AG09309 (cell line): ENCODE results near the gene RAD51B.

ENCODE experiments used
- DNase-seq: peaks from one replicate; pipeline ENCODE4 v3.0.0-alpha.2; 2010; ENCODE audit warnings: low read depth
- H3K4me3 ChIP-seq: 2 replicates; pipeline ENCODE4 v1.5.1; 2011; ENCODE audit warnings: mild to moderate bottlenecking, low read depth, low read length, moderate library complexity; ENCODE audit not compliant: control insufficient read depth
- TF ChIP-seq, protein P1 (sequence below): IDR thresholded peaks from 2 replicates; pipeline ENCODE4 v1.5.1; 2011; ENCODE audit warnings: mild to moderate bottlenecking, low read depth, low read length, inconsistent platforms; ENCODE audit not compliant: insufficient read depth, control insufficient read depth; ENCODE audit errors: missing control alignments

The RAD51B gene

DNA sequence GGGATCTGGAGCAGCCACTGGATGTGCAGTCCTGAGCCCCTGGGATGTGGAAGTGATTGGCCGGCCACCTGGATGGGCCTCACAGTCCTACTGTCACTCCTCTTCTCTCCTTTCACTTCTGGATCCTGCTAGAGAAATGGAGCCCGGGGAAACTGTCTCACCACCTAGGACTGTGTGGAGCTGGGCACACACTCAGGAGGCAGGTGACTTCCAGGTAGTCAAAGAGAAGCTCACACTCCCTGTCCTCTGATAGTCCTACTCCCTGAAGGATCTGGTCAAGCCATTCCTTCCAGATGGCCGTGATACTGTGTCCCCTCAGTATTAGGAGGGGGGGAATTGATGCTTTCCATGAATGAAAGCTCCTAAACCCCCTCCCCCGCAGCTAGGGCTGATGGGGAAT is 772.2 kb downstream of the RAD51B start:
- TF ChIP-seq, protein P1, sequence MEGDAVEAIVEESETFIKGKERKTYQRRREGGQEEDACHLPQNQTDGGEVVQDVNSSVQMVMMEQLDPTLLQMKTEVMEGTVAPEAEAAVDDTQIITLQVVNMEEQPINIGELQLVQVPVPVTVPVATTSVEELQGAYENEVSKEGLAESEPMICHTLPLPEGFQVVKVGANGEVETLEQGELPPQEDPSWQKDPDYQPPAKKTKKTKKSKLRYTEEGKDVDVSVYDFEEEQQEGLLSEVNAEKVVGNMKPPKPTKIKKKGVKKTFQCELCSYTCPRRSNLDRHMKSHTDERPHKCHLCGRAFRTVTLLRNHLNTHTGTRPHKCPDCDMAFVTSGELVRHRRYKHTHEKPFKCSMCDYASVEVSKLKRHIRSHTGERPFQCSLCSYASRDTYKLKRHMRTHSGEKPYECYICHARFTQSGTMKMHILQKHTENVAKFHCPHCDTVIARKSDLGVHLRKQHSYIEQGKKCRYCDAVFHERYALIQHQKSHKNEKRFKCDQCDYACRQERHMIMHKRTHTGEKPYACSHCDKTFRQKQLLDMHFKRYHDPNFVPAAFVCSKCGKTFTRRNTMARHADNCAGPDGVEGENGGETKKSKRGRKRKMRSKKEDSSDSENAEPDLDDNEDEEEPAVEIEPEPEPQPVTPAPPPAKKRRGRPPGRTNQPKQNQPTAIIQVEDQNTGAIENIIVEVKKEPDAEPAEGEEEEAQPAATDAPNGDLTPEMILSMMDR, result no peak
- no peak for DNase-seq
- H3K4me3 ChIP-seq, result no peak overlapping the region

DNA sequence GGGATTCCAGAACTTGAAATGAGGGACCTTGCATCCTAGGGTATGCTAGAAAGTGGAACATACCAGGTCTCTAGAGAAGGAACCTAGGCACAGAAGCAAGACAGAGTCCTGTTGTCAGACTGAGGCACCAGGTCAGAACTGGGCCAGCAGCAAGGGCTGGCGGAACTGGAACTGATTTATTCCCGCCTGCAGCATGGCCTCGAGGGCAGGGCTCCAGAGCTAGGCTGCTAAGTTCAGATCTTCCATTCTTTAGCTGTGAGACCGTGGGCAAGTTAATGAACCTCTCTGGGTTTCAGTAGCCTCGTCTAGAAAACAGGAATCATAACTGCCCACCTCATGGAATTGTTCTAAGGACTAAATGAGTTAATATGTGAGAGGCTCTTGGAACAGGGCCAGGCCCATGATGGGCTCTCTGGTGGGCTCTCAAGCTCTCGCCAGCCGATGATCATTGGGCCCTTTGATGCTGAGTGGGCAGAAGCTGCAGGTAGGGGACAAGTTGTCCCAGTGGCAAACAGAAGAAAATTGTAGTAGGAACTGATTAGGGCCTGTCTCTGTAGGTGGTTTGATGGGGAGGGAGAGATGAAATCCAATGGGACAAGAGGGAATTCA is 773.5 kb downstream of the RAD51B start:
- no peak overlapping the region for H3K4me3 ChIP-seq
- DNase-seq, result no peak
- TF ChIP-seq, protein P1, result no peak

GRCh38 chr14:68593806-68594536 is 774.4 kb downstream of the RAD51B start:
- DNase-seq, result no peak
- TF ChIP-seq, protein P1, result no peak
- no peak overlapping the region for H3K4me3 ChIP-seq

DNA sequence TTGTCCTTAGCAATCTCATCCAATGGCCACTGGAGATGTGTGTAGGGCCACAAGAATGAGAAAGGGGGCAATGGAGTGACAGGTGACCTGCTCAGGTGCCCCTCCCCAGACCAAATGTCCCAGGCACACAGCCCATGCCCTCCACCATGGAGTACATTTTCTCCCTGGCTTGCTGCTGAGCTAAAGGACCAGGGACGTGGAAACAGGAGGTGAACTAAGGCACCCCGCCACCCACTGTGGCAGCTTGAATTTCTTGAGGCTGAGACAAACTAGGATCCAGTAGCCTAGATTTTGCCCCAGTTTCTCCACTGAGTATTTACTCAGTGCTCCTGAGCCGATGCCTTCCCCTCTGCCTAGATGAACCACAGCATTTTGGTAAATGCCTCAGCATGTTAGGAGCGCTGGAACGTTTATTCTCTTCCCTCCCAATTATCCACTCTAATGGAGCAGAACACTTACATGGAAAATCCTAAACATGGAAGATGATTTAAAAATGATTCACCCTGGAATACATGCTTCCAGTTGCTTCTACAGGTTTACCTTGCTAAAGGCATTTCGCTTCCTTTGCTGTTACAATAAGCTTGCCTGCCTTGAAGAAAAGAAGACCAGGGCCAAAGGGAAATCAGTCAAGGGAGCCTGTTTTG is 775.3 kb downstream of the RAD51B start:
- DNase-seq, result no peak
- H3K4me3 ChIP-seq, result no peak overlapping the region
- TF ChIP-seq, protein P1, result no peak

DNA sequence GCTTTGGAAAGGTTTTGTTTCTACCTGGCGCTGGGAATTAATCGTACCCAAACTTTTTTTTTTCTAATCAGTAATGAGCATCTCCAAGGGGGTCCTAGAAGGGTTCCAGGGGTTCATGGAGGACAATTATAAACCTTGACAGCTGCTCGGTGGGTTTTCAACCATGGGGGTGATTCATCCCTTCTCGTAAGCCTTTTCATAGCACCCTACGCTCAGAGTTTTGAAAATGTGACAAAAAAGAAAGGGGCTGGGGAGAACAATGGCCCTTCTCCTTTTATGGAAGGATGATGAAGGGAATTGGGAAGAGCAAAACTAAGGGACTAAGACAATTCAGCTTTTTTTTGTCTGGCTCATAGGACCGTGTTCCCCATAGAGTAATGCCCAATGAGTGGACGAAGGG is 776.6 kb downstream of the RAD51B start:
- TF ChIP-seq, protein P1, result no peak
- DNase-seq, result no peak
- H3K4me3 ChIP-seq, result no peak overlapping the region

GRCh38 chr14:68596701-68597100 is 777.1 kb downstream of the RAD51B start:
- TF ChIP-seq, protein P1, result no peak
- no peak for DNase-seq
- no peak overlapping the region for H3K4me3 ChIP-seq
